MM.1S (cell line): ENCODE results near the gene LCN10.
"Not testable (repeated sequence)": the region's sequence is repeated elsewhere in the genome, so short reads cannot be mapped to it uniquely, and the experiment has no call there.

Experiments
- CTCF ChIP-seq: fragments of 300-600 bp; sonication (generic); IDR thresholded peaks from 2 replicates; pipeline ENCODE4 v1.5.1; 2016; ENCODE audit warnings: antibody characterized with exemption, low read length, mixed read lengths
- EZH2 ChIP-seq: fragments of 300-600 bp; sonication (generic); optimal IDR thresholded peaks from 2 replicates; pipeline ENCODE3; 2017; ENCODE audit warnings: low read depth, mild to moderate bottlenecking, antibody characterized with exemption, low read length, mixed read lengths

GRCh38 chr9:136711219-136711648 lies 31.5 kb downstream of the LCN10 start:
- not testable (repeated sequence) for TF ChIP-seq CTCF, EZH2
